ENCODE data around the gene ZNF536. TPM values are rescaled to one million over a fixed set of nuclear protein-coding genes. Genes with fewer than 3 reads are reported as not detected.

The ZNF536 gene
- total and polyA plus RNA-seq, 2 of the 4 experiments (the other 2 are of a cell fraction), result not detected

- no peak overlapping the region for H3K27ac ChIP-seq (ENCODE audit: insufficient read depth, low read length)
- no peak overlapping the region for H3K4me2 ChIP-seq (ENCODE audit: low read depth, low read length)
- no peak overlapping the region for H3K56ac ChIP-seq (ENCODE audit: extremely low read depth, insufficient read depth, low read length)
- H3K18ac ChIP-seq (ENCODE audit: low read depth, low read length), result no peak overlapping the region
- no peak overlapping the region for H3K14ac ChIP-seq (replicated peaks; ENCODE audit: low read depth, low read length)
- ATAC-seq (ENCODE audit: low read depth) (no peak), DNase-seq (no peak)
- no peak for TF ChIP-seq FOS (IDR thresholded peaks at IDR 0.05; ENCODE audit: low read depth, low read length)
- TF ChIP-seq CEBPB (IDR thresholded peaks at IDR 0.05; ENCODE audit: low read depth, low read length), result no peak
- TF ChIP-seq CTCF (conservative IDR thresholded peaks at IDR 0.05; ENCODE audit: low read depth, low read length), result no peak
- TF ChIP-seq MAZ (IDR thresholded peaks at IDR 0.05; ENCODE audit: borderline replicate concordance, low read depth, low read length), result no peak
- no peak for TF ChIP-seq RCOR1 (IDR thresholded peaks at IDR 0.05; ENCODE audit: insufficient replicate concordance, low read length)
- TF ChIP-seq BHLHE40 (IDR thresholded peaks at IDR 0.05; ENCODE audit: low read depth, low read length), result no peak
- no peak for TF ChIP-seq ELK1 (IDR thresholded peaks at IDR 0.05; ENCODE audit: borderline replicate concordance, low read depth, low read length)
- H4K8ac ChIP-seq (ENCODE audit: low read depth in 2 of 2, low read length in 2 of 2), result no peak overlapping the region
- no TSS peak for BruUV-seq (replicated peaks)
- no peak overlapping the region for H2AK5ac ChIP-seq (ENCODE audit: low read depth, low read length)
- H4K5ac ChIP-seq (ENCODE audit: low read depth, low read length), result no peak overlapping the region
- H2AFZ ChIP-seq (replicated peaks; ENCODE audit: low read length, poor library complexity), result no peak overlapping the region
- H3K9ac ChIP-seq (ENCODE audit: low read depth, low read length), result no peak overlapping the region
- no peak overlapping the region for H2BK120ac ChIP-seq (ENCODE audit: low read depth, low read length)
- H3K4me3 ChIP-seq (ENCODE audit: insufficient read depth, low read depth, low read length), result no peak overlapping the region
- no CpG with 5 or more reads among the region's 3 CpGs for WGBS, 2 experiments (ENCODE audit: extremely low coverage in 2 of 2, insufficient read length in 1 of 2)
- no peak overlapping the region for H3K23ac ChIP-seq (ENCODE audit: low read depth, low read length)
- no peak overlapping the region for H2BK15ac ChIP-seq (ENCODE audit: low read depth, low read length)
- H2AK9ac ChIP-seq (replicated peaks; ENCODE audit: low read depth, low read length, poor library complexity), result no peak overlapping the region
- intact Hi-C loops (cut with micrococcal nuclease), result no loop called here
- no peaks in the 10 kb centered on the region for H3K4me1 ChIP-seq (ENCODE audit: control insufficient read depth, insufficient read depth, low read length)
- dilution Hi-C loops (cut with HindIII; ENCODE audit: low sequenced_read_pairs, unreplicated experiment), result no loop called here
- ChIA-PET POLR2A (ENCODE audit: unreplicated experiment) (no interaction called here), CTCF (no interaction called here)
- H3K9me1 ChIP-seq (ENCODE audit: insufficient read depth, low read length), result no peaks in the 10 kb centered on the region
- no peak overlapping the region for H2BK5ac ChIP-seq (ENCODE audit: low read depth, low read length, poor library complexity, severe bottlenecking)
- H4K91ac ChIP-seq (ENCODE audit: insufficient read depth, low read depth, low read length), result no peak overlapping the region
- H3K79me1 ChIP-seq (ENCODE audit: low read depth in 1 of 2, low read length in 2 of 2), result no peaks in the 10 kb centered on the region
- H2BK20ac ChIP-seq (ENCODE audit: low read depth, low read length), result no peak overlapping the region
- no peaks in the 10 kb centered on the region for H3K27me3 ChIP-seq (ENCODE audit: control insufficient read depth, insufficient read depth, low read length)
- H3K4ac ChIP-seq (ENCODE audit: low read depth, low read length), result no peak overlapping the region
- H3K9me3 ChIP-seq (ENCODE audit: control insufficient read depth, insufficient read depth, low read length), result peaks cover 29% of the 10 kb centered on the region; the same call in 1 of the 2 replicates
- H4K20me1 ChIP-seq (ENCODE audit: insufficient read depth, low read length), result no peaks in the 10 kb centered on the region
- in situ Hi-C loops (cut with MboI; ENCODE audit: low sequenced_read_pairs), result no loop called here
- no peaks in the 10 kb centered on the region for H3K36me3 ChIP-seq (ENCODE audit: control insufficient read depth, insufficient read depth, low read length)
Measured at GRCh38 chr19:30579419-30579818, 207.2 kb downstream of the ZNF536 start.

All from IMR-90 (cell line).